Loucy (cell line): ENCODE measurements around the gene RPL3.

Experiments
- EZH2phosphoT487 ChIP-seq: fragments of 200-600 bp; IDR thresholded peaks from 2 replicates; pipeline ENCODE4 v1.6.1; 2018; ENCODE audit warnings: antibody characterized with exemption, mild to moderate bottlenecking, moderate library complexity, borderline replicate concordance
- TF ChIP-seq, protein P1 (sequence below): fragments of 200-600 bp; sonication (generic); conservative IDR thresholded peaks from 2 replicates; pipeline ENCODE4 v1.5.1; 2014; ENCODE audit warnings: mild to moderate bottlenecking, antibody characterized with exemption, low read length

DNA sequence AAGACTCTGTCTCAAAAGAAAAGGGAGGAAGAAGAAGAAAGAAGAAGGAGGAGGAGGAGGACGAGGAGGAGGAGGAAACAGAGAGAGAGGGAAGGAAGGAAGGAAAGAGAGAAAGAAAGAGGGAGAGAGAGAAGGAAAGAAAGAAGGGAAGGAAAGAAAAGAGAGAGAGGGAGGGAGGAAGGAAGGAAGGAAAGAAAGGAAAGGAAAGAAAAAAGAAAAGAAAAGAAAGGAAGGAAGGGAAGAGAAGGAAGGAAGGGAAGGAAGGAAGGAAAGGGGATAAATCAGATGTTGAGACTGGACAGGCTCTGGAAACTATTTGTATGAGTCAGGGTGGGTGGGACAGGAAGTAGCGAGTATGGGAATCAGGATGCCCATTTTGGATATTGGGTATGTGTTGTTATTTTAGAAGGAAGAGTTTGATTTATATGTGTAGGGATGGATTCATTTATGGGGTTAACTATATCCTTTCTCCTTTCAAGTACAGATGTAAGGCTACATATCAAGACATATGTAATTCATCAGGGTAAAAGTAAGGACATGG is 6.0 kb upstream of the RPL3 start:
- TF ChIP-seq, protein P1, sequence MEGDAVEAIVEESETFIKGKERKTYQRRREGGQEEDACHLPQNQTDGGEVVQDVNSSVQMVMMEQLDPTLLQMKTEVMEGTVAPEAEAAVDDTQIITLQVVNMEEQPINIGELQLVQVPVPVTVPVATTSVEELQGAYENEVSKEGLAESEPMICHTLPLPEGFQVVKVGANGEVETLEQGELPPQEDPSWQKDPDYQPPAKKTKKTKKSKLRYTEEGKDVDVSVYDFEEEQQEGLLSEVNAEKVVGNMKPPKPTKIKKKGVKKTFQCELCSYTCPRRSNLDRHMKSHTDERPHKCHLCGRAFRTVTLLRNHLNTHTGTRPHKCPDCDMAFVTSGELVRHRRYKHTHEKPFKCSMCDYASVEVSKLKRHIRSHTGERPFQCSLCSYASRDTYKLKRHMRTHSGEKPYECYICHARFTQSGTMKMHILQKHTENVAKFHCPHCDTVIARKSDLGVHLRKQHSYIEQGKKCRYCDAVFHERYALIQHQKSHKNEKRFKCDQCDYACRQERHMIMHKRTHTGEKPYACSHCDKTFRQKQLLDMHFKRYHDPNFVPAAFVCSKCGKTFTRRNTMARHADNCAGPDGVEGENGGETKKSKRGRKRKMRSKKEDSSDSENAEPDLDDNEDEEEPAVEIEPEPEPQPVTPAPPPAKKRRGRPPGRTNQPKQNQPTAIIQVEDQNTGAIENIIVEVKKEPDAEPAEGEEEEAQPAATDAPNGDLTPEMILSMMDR = no peak
- TF ChIP-seq EZH2phosphoT487 = no peak
